Tibial nerve (tissue), 3 donors: Measurements from ENCODE around the gene LARP1.

Source experiments
- CTCF ChIP-seq, 5 experiments: fragments of 200-600 bp in 3 of 5; fragments of 450-650 bp in 2 of 5; sonication (generic) in 3 of 5; IDR thresholded peaks; one replicate each; pipeline ENCODE4 v1.5.1; 2016 to 2019; ENCODE audit warnings: antibody characterized with exemption in 5 of 5, mild to moderate bottlenecking in 3 of 5, moderate library complexity in 2 of 5
- POLR2A ChIP-seq, 2 donors: fragments of 450-650 bp; IDR thresholded peaks; one replicate each; pipeline ENCODE4 v1.6.1; 2017; ENCODE audit warnings: antibody characterized with exemption in 2 of 2, mild to moderate bottlenecking in 2 of 2, moderate library complexity in 2 of 2

GRCh38 chr5:154811239-154811638 lies 56.1 kb downstream of the LARP1 start:
- TF ChIP-seq POLR2A (IDR thresholded peaks at IDR 0.05) = no peak
- no peak for TF ChIP-seq CTCF (IDR thresholded peaks at IDR 0.05)
